GM18870 (cell line): Measurements from ENCODE around the gene ASH1L.
"Not testable (repeated sequence)": the region's sequence is repeated elsewhere in the genome, so short reads cannot be mapped to it uniquely, and the experiment has no call there.

Experiments used
- ATAC-seq: cut with Tn5 transposase; IDR thresholded peaks from one replicate; pipeline ENCODE4 v1.9.1; 2021; ENCODE audit warnings: moderate library complexity; ENCODE audit not compliant: unreplicated experiment

ASH1L gene

DNA sequence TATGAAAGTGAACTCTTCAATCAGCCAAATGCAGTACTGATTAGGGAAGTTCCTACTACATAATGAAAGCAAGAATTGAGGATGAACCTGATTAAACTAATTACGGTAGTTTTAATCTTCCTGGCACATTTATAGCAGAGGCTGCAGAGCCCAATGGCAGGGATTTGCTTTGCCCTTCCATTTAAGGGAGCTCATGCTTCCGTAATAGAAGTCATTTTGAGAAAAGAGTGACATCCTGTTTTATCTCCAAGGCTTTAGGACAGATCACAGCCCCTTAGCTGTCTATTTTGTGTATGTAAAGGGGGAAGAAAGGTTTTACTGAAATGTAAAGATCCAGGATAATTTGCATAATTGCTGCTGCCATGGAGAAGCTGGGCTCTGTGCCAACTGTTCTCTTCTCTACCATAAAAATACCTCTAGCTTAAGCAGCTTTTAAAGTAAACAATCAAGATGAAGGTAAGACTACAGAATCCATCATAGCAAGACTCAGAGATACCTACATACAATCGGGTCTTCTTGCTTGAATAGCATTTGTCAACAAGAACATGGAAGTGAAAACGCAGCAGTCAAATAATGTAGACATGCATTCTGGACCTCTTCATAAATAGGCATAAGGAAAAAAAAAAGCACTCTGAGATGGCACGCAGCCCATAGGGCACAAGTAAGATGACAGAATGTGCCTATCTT, 62.5 kb downstream of the ASH1L start:
- no peak for ATAC-seq

- no peak for ATAC-seq
These were observed 63.3 kb downstream of the ASH1L start for GRCh38 chr1:155499263-155499662.

- ATAC-seq, result not testable (repeated sequence)
These were observed 69.0 kb downstream of the ASH1L start for GRCh38 chr1:155493595-155493994.

- not testable (repeated sequence) for ATAC-seq
These were observed 74.2 kb downstream of the ASH1L start for GRCh38 chr1:155488419-155488818.

GRCh38 chr1:155487541-155487940, 75.1 kb downstream of the ASH1L start:
- no peak for ATAC-seq

DNA sequence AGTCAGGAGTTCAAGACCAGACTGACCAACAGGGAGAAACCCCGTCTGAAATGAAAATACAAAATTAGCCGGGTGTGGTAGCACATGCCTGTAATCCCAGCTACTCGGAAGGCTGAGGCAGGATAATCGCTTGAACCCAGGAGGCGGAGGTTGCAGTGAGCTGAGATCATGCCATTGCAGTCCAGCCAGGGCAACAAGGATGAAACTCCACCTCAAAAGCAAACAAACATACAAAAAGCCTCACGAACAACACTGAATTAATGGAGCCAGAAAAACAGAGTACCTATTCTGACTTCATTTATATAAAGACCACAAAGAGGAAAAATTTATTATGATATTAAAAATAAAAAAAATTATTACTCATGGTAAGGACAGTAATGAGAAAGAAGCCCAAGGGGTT, 75.7 kb downstream of the ASH1L start:
- not testable (repeated sequence) for ATAC-seq

- no peak for ATAC-seq
These were observed 76.7 kb downstream of the ASH1L start for GRCh38 chr1:155485945-155486344.

DNA sequence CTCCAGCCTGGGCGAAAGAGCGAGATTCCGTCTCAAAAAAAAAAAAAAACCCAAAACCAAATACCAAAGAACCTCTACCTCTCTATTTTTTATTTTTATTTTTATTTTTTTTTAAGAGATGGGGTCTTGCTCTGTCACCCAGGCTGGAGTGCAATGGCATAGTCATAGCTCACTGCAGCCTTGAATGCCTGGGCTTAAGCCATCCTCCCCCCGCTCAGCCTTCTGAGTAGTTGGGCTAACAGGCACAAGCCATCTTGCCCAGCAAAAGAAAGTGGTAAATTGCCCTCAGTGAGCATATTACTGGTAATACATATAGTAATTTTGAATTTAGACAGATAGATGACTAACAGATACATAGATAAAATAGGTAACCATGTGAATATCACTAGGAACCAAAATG, 77.4 kb downstream of the ASH1L start:
- ATAC-seq, result no peak

DNA sequence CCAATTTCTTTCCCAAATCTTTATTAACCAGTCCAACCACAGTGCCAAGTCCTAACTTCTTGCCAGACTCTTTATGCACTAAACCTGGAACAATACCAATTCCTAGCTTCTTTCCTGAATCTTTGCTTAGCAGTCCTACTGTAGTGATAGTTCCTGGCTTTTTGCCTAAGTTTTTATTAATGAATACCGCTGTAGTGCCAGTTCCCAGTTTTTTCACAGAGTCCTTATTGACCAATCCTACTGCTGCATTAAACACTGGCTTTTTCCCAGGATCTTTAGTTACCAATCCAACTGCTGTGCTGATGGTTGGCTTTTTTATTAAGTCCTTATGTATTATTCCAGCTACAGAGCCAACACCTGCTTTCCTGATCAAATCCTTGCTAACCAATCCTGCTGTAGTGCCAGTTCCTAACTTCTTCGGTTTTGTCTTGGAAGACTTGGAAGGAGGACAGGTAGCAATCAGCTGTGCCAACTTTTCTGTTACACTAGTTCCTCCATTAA, 80.8 kb downstream of the ASH1L start:
- no peak for ATAC-seq

DNA sequence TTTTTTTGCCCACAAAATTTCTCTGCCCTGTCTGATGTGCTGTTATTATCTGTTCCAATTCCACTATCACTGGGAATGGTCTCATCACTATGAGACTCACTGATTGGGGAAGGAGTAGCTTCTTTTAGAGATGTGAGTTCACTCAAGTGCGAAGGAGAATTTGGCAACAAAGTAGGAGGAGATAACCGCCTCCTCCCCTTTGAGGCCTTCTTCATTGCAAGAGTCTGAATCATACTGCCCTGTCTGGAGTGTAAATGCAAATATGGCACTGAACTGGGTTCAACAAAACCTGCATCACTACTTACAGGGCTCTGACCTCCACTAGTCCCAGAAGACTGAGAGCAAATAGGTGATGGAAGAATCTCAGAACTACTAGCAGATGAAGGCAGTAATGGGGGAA, 83.4 kb downstream of the ASH1L start:
- ATAC-seq, result no peak

DNA sequence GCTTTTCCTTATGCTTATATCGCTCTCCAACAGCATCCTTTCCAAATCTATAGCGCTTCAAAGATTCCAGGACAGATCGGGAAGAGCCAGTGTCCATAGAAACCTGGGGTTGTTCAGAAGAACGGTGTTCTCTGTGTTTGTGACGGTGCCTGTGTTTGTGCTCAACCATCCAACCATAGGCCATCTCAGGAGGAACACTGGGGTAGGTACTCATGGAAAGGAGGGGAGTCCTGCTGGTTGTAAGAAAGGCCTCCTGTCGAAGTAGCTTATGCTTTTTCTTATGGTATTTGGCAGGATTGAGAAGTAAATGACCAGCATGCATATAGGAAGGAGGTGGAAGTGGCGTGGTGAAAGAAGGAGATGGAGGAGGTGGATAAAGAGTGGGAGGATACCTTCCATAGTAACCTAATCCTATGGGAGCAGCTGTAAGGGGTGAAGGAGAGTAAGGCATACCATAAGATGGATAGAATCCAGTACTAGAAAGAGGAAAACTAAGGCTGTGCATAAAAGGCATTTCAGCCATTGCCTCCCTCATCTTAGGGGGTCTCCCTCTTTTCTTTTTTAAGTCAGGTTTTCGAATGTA, 84.2 kb downstream of the ASH1L start:
- ATAC-seq, result no peak

DNA sequence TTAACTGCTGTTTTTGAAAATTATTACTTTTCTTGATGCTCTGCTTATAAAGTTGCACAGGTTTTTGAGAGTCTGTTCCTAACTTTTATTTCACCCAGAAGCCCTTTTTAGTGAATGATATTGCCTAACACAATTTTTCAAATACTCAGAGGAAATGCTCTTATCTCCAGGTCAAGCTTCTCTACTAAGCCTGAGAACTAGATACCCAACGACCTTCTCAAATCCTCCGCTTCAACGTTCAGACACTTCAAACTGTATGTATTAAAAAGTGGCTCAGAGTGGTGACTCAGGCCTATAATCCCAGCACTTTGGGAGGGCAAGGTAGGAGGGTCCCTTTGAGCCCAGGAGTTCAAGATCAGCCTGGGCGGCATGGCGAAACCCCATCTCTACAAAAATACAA, 88.5 kb downstream of the ASH1L start:
- no peak for ATAC-seq

DNA sequence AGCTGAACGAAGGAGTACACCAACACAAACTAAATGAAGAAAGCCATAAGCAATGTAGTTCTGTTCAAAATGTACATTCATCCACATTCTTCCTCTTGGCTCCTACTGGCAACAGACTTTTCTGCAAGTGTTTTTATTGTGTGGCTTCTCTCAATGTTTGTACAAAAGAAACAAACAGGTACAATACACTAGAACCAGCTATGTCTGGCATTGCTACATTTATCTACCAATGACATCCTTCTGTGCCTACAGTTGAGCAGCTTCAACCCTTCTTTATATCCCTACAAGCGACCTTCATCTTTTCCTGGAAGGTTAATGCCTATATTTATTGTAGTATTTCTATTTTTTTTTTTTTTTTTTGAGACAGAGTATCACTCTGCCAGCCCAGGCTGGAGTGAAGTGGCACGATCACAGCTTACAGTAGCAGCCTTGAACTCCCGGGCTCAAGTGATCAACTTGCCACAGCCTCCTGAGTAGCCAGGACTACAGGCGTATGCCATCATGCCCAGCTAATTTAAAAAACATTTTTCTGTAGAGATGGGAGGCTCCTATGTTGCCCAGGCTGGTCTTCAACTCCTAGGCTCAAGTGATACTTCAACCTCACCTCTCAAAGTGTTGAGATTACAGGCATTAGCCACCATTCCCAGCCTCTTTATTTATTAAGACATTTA, 89.3 kb downstream of the ASH1L start:
- ATAC-seq, result no peak

DNA sequence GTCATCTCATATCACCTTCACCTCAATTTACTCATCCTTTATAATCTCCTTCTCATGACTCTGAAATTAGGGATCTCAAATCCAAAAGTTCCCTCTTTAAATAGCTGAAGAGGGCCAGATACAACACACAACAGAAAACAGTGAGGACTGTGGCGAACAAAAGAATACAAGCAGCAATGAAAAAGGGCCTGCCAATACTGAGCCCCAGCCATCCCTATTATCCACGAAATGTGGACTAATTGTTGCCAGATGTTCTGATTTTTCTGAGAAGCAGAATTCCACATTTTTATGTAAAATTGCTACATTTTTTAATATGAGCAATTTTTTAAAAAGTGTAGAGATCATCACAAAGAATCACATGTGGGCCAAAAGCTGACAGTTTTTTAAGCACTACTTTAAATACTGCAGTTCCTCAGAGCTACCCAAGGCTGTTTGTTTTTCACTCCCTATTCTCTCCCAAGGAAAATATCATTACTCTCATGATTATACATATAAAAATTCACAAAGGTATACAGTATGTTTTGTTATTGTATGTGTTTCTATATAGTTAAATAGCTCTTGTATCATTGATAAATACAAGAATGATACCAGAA, 90.0 kb downstream of the ASH1L start:
- ATAC-seq, result no peak

DNA sequence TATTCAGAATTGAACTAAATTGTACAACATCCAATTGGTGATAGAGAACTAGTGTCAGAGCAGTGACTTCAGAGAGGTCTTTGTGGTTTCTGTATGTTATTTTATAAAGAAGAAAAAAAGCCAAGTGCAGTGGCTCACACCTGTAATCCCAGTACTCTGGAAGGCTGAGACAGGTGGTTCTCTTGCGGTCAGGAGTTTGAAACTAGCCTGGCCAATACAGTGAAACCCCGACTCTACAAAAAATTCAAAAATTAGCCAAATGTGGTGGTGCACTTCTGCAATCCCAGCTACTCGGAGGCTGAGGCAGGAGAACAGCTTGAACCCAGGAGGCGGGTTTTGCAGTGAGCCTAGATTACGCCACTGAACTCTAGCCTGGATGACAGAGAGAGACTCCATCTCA, 90.7 kb downstream of the ASH1L start:
- ATAC-seq, result no peak

- no peak for ATAC-seq
These were observed 91.6 kb downstream of the ASH1L start for GRCh38 chr1:155471026-155471425.

- no peak for ATAC-seq
These were observed 95.6 kb downstream of the ASH1L start for GRCh38 chr1:155466996-155467395.

- ATAC-seq, result no peak
These were observed 96.0 kb downstream of the ASH1L start for GRCh38 chr1:155466617-155466972.

DNA sequence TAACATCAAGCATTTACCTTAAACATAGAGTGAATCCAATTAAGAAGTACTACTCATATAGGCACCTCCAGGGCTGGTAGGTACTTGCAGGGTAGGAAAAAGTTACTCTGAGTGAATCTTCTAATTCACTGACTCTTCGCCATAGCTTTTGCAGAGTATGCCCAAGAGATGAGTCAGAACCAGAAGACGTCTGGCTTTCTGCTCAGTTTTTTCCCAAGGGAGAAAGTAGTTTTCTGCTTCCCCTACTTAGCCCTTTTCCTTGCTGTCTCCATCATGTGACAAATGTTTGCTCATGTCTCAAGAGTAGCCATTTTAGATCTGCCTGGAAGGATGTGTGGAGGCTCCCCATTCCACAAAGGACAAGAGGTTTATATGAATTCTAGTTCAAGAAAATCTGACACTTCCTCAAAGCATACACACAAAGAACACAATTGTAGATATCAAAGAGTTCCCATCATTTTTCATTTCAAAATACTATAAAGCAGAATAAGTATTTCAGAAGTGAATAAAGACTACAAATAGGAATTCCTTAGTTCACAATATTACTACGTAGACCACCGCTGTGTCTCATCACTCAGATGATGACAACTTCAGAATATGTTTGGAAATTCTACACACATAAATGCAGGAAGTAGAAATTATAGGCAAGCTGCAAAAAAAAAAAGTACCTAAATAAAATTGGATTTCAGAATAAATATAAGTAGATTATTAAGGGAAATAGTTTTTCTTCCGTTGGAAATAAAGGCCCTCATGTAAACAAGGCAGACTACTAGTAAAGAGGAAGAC, 98.5 kb downstream of the ASH1L start:
- ATAC-seq, result no peak

GRCh38 chr1:155458111-155458510, 104.5 kb downstream of the ASH1L start:
- ATAC-seq, result no peak

DNA sequence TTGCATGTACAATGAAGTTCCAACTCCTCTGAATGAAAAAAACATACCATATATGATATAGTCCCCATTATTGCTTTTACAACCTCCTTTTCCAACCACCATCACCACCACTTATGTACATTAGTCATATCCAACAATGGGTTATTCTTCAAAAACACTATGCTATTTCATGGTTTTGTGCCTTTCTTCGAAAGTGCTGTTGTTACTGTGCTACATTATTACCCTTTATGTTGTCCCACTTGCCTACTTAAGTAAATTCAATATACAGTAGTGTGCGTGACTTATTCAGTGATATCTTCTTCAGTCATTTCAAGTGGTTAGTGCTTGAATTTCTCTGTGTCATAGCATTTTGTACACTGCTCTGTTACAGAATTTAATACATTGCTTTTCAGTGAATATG, 105.3 kb downstream of the ASH1L start:
- ATAC-seq, result no peak
